GM12873 (cell line): Measurements from ENCODE around the gene SLC9A9.

Experiments used
- CTCF ChIP-seq: IDR thresholded peaks from 2 replicates; pipeline ENCODE4 v1.5.1; 2012; ENCODE audit warnings: low read depth, mild to moderate bottlenecking, moderate library complexity, low read length, control low read depth; ENCODE audit not compliant: insufficient read depth; ENCODE audit errors: missing control alignments

The SLC9A9 gene

GRCh38 chr3:143244516-143245063 is 603.7 kb downstream of the SLC9A9 start:
- no peak for TF ChIP-seq CTCF

GRCh38 chr3:143243686-143244085 is 604.6 kb downstream of the SLC9A9 start:
- no peak for TF ChIP-seq CTCF

GRCh38 chr3:143242691-143243090 is 605.6 kb downstream of the SLC9A9 start:
- no peak for TF ChIP-seq CTCF

- no peak for TF ChIP-seq CTCF
Observed at GRCh38 chr3:143242101-143242500, 606.2 kb downstream of the SLC9A9 start.

GRCh38 chr3:143241481-143241951 is 606.8 kb downstream of the SLC9A9 start:
- TF ChIP-seq CTCF = no peak

- TF ChIP-seq CTCF = no peak
Observed at GRCh38 chr3:143240886-143241285, 607.4 kb downstream of the SLC9A9 start.

- no peak for TF ChIP-seq CTCF
Observed at GRCh38 chr3:143239031-143239430, 609.2 kb downstream of the SLC9A9 start.
